ENCODE results near the gene FNTB.

FNTB gene

DNA sequence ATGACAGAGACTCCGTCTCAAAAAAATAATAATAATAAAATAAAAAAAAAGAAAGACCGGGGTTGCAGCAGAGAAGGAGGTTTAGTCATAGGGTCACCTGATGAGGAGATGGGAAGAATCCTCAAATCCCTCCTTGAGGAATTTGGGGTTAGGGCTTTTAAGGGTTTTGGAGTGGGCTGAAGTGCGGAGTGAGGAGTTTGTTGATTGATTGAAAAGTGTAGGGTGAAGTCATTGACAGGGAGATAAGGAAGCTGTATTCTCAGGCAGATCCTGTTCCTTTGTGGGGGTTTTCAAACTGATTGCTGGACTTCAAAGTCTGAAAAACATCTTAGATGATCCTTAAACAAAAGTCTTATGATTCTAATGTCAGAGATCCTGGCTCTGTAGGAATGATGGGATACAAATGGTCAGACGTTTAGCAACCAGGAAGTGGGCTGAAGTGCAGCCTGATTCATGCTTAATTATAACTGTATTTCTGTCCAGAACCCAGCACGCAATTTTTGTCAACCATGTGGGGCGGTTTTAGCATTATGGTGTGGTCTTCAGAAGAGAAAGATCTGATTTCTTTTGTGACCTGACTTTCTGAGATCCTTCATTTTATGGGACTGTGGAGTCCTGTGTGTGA, 16.0 kb downstream of the FNTB start:
- peaks cover 1% of the 10 kb centered on the region for H3K79me1 ChIP-seq (ENCODE audit: low read depth, low read length)
- no peak for DNase-seq (ENCODE audit: low spot score)
- no peaks in the 10 kb centered on the region for H3K27me3 ChIP-seq (ENCODE audit: control insufficient read depth in 3 of 3, insufficient read depth in 3 of 3, low read depth in 1 of 3, low read length in 3 of 3)
- no peaks in the 10 kb centered on the region for H3K9me3 ChIP-seq (replicated peaks in 1 of 2; ENCODE audit: control insufficient read depth in 2 of 2, insufficient read depth in 1 of 2, low read depth in 1 of 2, low read length in 2 of 2)
- no peak overlapping the region for H2AK5ac ChIP-seq (ENCODE audit: low read depth, low read length)
- H3K4me1 ChIP-seq (ENCODE audit: control insufficient read depth in 2 of 2, insufficient read depth in 1 of 2, low read depth in 1 of 2, low read length in 2 of 2): peaks cover 3 to 6% of the 10 kb centered on the region in 2 donors
- no peak overlapping the region for H2BK120ac ChIP-seq (ENCODE audit: low read depth, low read length)
- no peak overlapping the region for H2BK12ac ChIP-seq (ENCODE audit: low read length)
- no peak overlapping the region for H4K91ac ChIP-seq (ENCODE audit: low read depth, low read length, poor library complexity)
- no peak overlapping the region for H3K9ac ChIP-seq (ENCODE audit: low read depth, low read length, poor library complexity)
- no peak overlapping the region for H3K27ac ChIP-seq (replicated peaks; ENCODE audit: low read length)
- H3K4me2 ChIP-seq (ENCODE audit: insufficient read depth, low read length, poor library complexity, severe bottlenecking): no peak overlapping the region
- H2BK15ac ChIP-seq (ENCODE audit: low read length): no peak overlapping the region
- peaks cover 0 to 13% of the 10 kb centered on the region in 2 donors for H3K36me3 ChIP-seq (replicated peaks in 1 of 2; ENCODE audit: control insufficient read depth in 2 of 2, insufficient read depth in 2 of 2, low read length in 2 of 2)
- no peak overlapping the region for H3K14ac ChIP-seq (ENCODE audit: low read length)
- H2BK5ac ChIP-seq (ENCODE audit: low read length): no peak overlapping the region
- H4K8ac ChIP-seq (ENCODE audit: low read depth, low read length): no peak overlapping the region
- 100% methylated on average over 1 of the region's 6 CpGs for WGBS, 2 donors (ENCODE audit: extremely low coverage in 2 of 2, insufficient read length in 2 of 2, insufficient replicate concordance in 1 of 2)
- no peak overlapping the region for H2AFZ ChIP-seq (ENCODE audit: low read length)
- no peak overlapping the region for H3K18ac ChIP-seq (ENCODE audit: low read length)
- no peak overlapping the region for H3K4ac ChIP-seq (ENCODE audit: low read length)
- H3K4me3 ChIP-seq (ENCODE audit: low read length in 2 of 2): no peak overlapping the region
- no peak overlapping the region for H3K23ac ChIP-seq (ENCODE audit: low read depth, low read length, poor library complexity)

DNA sequence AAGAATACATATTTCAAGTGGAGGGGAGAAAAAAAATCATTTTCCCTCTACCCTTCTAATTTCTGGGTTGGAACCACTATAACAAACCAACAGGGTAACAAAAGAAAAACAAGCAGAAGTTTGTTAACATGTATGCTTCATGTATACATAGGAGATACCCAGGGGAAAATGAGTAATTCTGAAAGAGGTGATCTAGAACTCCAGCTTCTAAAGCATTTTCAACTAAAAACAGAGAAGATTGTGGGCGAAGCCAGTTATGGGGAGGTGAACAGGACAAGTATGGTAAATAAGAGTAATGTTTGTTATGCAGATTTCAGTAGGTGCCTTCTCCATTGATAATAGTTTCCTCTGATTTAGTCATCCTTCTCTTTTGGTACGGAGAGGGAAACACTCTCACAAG, 16.7 kb downstream of the FNTB start:
- no peak overlapping the region for H2BK120ac ChIP-seq (ENCODE audit: low read depth, low read length)
- no peak overlapping the region for H4K8ac ChIP-seq (ENCODE audit: low read depth, low read length)
- DNase-seq (ENCODE audit: low spot score): no peak
- peaks cover 0 to 13% of the 10 kb centered on the region in 2 donors for H3K36me3 ChIP-seq (replicated peaks in 1 of 2; ENCODE audit: control insufficient read depth in 2 of 2, insufficient read depth in 2 of 2, low read length in 2 of 2)
- H2BK12ac ChIP-seq (ENCODE audit: low read length): no peak overlapping the region
- no peaks in the 10 kb centered on the region for H3K27me3 ChIP-seq (ENCODE audit: control insufficient read depth in 3 of 3, insufficient read depth in 3 of 3, low read depth in 1 of 3, low read length in 3 of 3)
- no peak overlapping the region for H3K23ac ChIP-seq (ENCODE audit: low read depth, low read length, poor library complexity)
- peaks cover 1% of the 10 kb centered on the region for H3K79me1 ChIP-seq (ENCODE audit: low read depth, low read length)
- H3K4me2 ChIP-seq (ENCODE audit: insufficient read depth, low read length, poor library complexity, severe bottlenecking): no peak overlapping the region
- no peak overlapping the region for H3K4me3 ChIP-seq (ENCODE audit: low read length in 2 of 2)
- H2BK5ac ChIP-seq (ENCODE audit: low read length): no peak overlapping the region
- no CpG with 5 or more reads among the region's 2 CpGs for WGBS, 2 donors (ENCODE audit: extremely low coverage in 2 of 2, insufficient read length in 2 of 2, insufficient replicate concordance in 1 of 2)
- no peak overlapping the region for H2BK15ac ChIP-seq (ENCODE audit: low read length)
- no peak overlapping the region for H2AK5ac ChIP-seq (ENCODE audit: low read depth, low read length)
- H3K9me3 ChIP-seq (replicated peaks in 1 of 2; ENCODE audit: control insufficient read depth in 2 of 2, insufficient read depth in 1 of 2, low read depth in 1 of 2, low read length in 2 of 2): no peaks in the 10 kb centered on the region
- no peak overlapping the region for H2AFZ ChIP-seq (ENCODE audit: low read length)
- H3K9ac ChIP-seq (ENCODE audit: low read depth, low read length, poor library complexity): no peak overlapping the region
- H3K4ac ChIP-seq (ENCODE audit: low read length): no peak overlapping the region
- no peak overlapping the region for H4K91ac ChIP-seq (ENCODE audit: low read depth, low read length, poor library complexity)
- H3K4me1 ChIP-seq (ENCODE audit: control insufficient read depth in 2 of 2, insufficient read depth in 1 of 2, low read depth in 1 of 2, low read length in 2 of 2): peaks cover 3 to 9% of the 10 kb centered on the region in 2 donors
- no peak overlapping the region for H3K27ac ChIP-seq (replicated peaks; ENCODE audit: low read length)
- no peak overlapping the region for H3K18ac ChIP-seq (ENCODE audit: low read length)
- H3K14ac ChIP-seq (ENCODE audit: low read length): no peak overlapping the region

DNA sequence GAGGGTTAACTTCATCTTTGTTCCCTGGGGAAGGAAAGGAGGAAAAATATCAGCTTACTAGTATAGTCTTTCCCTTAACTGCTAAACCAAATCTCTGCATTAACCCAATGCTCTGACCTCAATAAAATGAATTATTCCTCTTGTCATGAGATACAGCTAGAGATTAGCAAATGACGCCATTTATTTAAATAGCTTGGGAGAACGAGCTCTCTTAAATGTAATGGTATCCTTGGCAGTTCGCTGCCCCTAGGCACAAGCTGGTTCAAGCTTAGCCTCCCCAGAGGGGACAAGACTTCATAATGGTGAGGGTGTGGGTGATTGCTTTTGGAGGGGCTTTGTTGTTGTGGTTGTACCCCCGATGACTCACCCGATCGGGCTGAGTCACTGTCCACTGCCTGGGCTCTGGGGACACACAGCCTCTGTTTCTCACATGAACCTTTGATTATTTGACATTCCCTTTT, 19.6 kb downstream of the FNTB start:
- no peak overlapping the region for H3K27ac ChIP-seq (replicated peaks; ENCODE audit: low read length)

GRCh38 chr14:65007202-65007601, 20.5 kb downstream of the FNTB start:
- Histone ChIP-seq H2BK120ac (ENCODE audit: low read depth, low read length) (no peak overlapping the region), H3K4ac (ENCODE audit: low read length) (no peak overlapping the region), H4K8ac (ENCODE audit: low read depth, low read length) (no peak overlapping the region), H2AFZ (ENCODE audit: low read length) (no peak overlapping the region), H3K4me2 (ENCODE audit: insufficient read depth, low read length, poor library complexity, severe bottlenecking) (no peak overlapping the region), H3K9ac (ENCODE audit: low read depth, low read length, poor library complexity) (no peak overlapping the region), H3K14ac (ENCODE audit: low read length) (no peak overlapping the region), H3K27ac (replicated peaks; ENCODE audit: low read length) (no peak overlapping the region), H3K79me1 (ENCODE audit: low read depth, low read length) (no peaks in the 10 kb centered on the region), H2BK5ac (ENCODE audit: low read length) (no peak overlapping the region), H2AK5ac (ENCODE audit: low read depth, low read length) (no peak overlapping the region), H4K91ac (ENCODE audit: low read depth, low read length, poor library complexity) (no peak overlapping the region), H3K27me3 (ENCODE audit: control insufficient read depth in 3 of 3, insufficient read depth in 3 of 3, low read depth in 1 of 3, low read length in 3 of 3) (no peaks in the 10 kb centered on the region), H3K9me3 (replicated peaks in 1 of 2; ENCODE audit: control insufficient read depth in 2 of 2, insufficient read depth in 1 of 2, low read depth in 1 of 2, low read length in 2 of 2) (no peaks in the 10 kb centered on the region), H3K36me3 (replicated peaks in 1 of 2; ENCODE audit: control insufficient read depth in 2 of 2, insufficient read depth in 2 of 2, low read length in 2 of 2) (peaks cover 6 to 27% of the 10 kb centered on the region in 2 donors), H3K23ac (ENCODE audit: low read depth, low read length, poor library complexity) (no peak overlapping the region), H3K4me3 (ENCODE audit: low read length in 2 of 2) (no peak overlapping the region), H2BK15ac (ENCODE audit: low read length) (no peak overlapping the region), H2BK12ac (ENCODE audit: low read length) (no peak overlapping the region), H3K4me1 (ENCODE audit: control insufficient read depth in 2 of 2, insufficient read depth in 1 of 2, low read depth in 1 of 2, low read length in 2 of 2) (peaks cover 3 to 9% of the 10 kb centered on the region in 2 donors), H3K18ac (ENCODE audit: low read length) (no peak overlapping the region)
- DNase-seq (ENCODE audit: low spot score): no peak
- WGBS, 2 donors (ENCODE audit: extremely low coverage in 2 of 2, insufficient read length in 2 of 2, insufficient replicate concordance in 1 of 2): no CpG with 5 or more reads among the region's 1 CpG

More for the DNA sequence above, 19.6 kb downstream of the FNTB start:
- Histone ChIP-seq H2BK15ac (ENCODE audit: low read length) (no peak overlapping the region), H3K36me3 (replicated peaks in 1 of 2; ENCODE audit: control insufficient read depth in 2 of 2, insufficient read depth in 2 of 2, low read length in 2 of 2) (peaks cover 3 to 18% of the 10 kb centered on the region in 2 donors), H3K4ac (ENCODE audit: low read length) (no peak overlapping the region), H2BK120ac (ENCODE audit: low read depth, low read length) (no peak overlapping the region), H3K9ac (ENCODE audit: low read depth, low read length, poor library complexity) (no peak overlapping the region), H3K9me3 (replicated peaks in 1 of 2; ENCODE audit: control insufficient read depth in 2 of 2, insufficient read depth in 1 of 2, low read depth in 1 of 2, low read length in 2 of 2) (no peaks in the 10 kb centered on the region), H2BK5ac (ENCODE audit: low read length) (no peak overlapping the region), H2BK12ac (ENCODE audit: low read length) (no peak overlapping the region), H2AFZ (ENCODE audit: low read length) (no peak overlapping the region), H3K18ac (ENCODE audit: low read length) (no peak overlapping the region), H3K4me3 (ENCODE audit: low read length in 2 of 2) (no peak overlapping the region), H3K23ac (ENCODE audit: low read depth, low read length, poor library complexity) (no peak overlapping the region), H4K91ac (ENCODE audit: low read depth, low read length, poor library complexity) (no peak overlapping the region), H3K4me1 (ENCODE audit: control insufficient read depth in 2 of 2, insufficient read depth in 1 of 2, low read depth in 1 of 2, low read length in 2 of 2) (peaks cover 3 to 9% of the 10 kb centered on the region in 2 donors), H3K27me3 (ENCODE audit: control insufficient read depth in 3 of 3, insufficient read depth in 3 of 3, low read depth in 1 of 3, low read length in 3 of 3) (no peaks in the 10 kb centered on the region), H3K4me2 (ENCODE audit: insufficient read depth, low read length, poor library complexity, severe bottlenecking) (no peak overlapping the region), H3K14ac (ENCODE audit: low read length) (no peak overlapping the region), H2AK5ac (ENCODE audit: low read depth, low read length) (no peak overlapping the region), H4K8ac (ENCODE audit: low read depth, low read length) (no peak overlapping the region), H3K79me1 (ENCODE audit: low read depth, low read length) (no peaks in the 10 kb centered on the region)
- DNase-seq (ENCODE audit: low spot score): no peak
- no CpG with 5 or more reads among the region's 6 CpGs for WGBS, 2 donors (ENCODE audit: extremely low coverage in 2 of 2, insufficient read length in 2 of 2, insufficient replicate concordance in 1 of 2)
